PC-3 (cell line): Measurements from ENCODE around the gene ARL4A. TPM values are rescaled to one million over a fixed set of nuclear protein-coding genes. Genes with fewer than 3 reads are reported as not detected.

Source experiments
- ATAC-seq: fragments of 200-7000 bp; cut with Tn5 transposase; 2 replicates; pipeline ENCODE4 v1.9.1; 2020; ENCODE audit warnings: mild to moderate bottlenecking, moderate library complexity
- BruUV-seq: library from RNA; stranded (reverse); fragments of 400-500 nt; replicated peaks from 2 replicates; lab custom pipeline; 2021; lab: Mats Ljungman, UMichigan
- CTCF ChIA-PET: fragments of 300-600 bp; sonication (Branson Sonifier 250); formaldehyde crosslinking; loops from one replicate; lab custom pipeline; 2022; ENCODE audit warnings: antibody characterized with exemption; lab: Charles Lee
- POLR2A ChIA-PET: fragments of 300-600 bp; sonication (Branson Sonifier 250); formaldehyde crosslinking; loops from one replicate; lab custom pipeline; 2022; ENCODE audit warnings: antibody characterized with exemption; ENCODE audit not compliant: unreplicated experiment; lab: Charles Lee
- DNase-seq: peaks from one replicate; pipeline ENCODE4 v3.0.0-alpha.2; 2015
- H2AFZ ChIP-seq: fragments of 300-600 bp; sonication (generic); 2 replicates; pipeline ENCODE4 v1.6.0; 2016; ENCODE audit warnings: antibody characterized with exemption, low read length
- H3F3A ChIP-seq: fragments of 300-600 bp; sonication (generic); one replicate; pipeline ENCODE4 v1.6.0; 2017; ENCODE audit warnings: antibody characterized with exemption, low read length, control low read depth, mild to moderate bottlenecking; ENCODE audit not compliant: unreplicated experiment
- H3K27ac ChIP-seq: fragments of 300-600 bp; sonication (generic); 2 replicates; pipeline ENCODE4 v1.5.1; 2016; ENCODE audit warnings: mild to moderate bottlenecking, low read length
- H3K27me3 ChIP-seq: fragments of 300-600 bp; sonication (generic); 2 replicates; pipeline ENCODE4 v1.6.1; 2016; ENCODE audit warnings: low read length, mixed read lengths
- H3K36me3 ChIP-seq: fragments of 300-600 bp; sonication (generic); 2 replicates; pipeline ENCODE4 v1.6.1; 2016; ENCODE audit warnings: low read depth, mixed run types, low read length, mixed read lengths
- H3K4me1 ChIP-seq: fragments of 300-600 bp; sonication (generic); 2 replicates; pipeline ENCODE4 v1.5.1; 2016; ENCODE audit warnings: low read length; ENCODE audit not compliant: insufficient read depth
- H3K4me2 ChIP-seq: fragments of 300-600 bp; sonication (generic); 2 replicates; pipeline ENCODE4 v1.6.0; 2016; ENCODE audit warnings: low read length
- H3K4me3 ChIP-seq: fragments of 300-600 bp; sonication (generic); 2 replicates; pipeline ENCODE4 v1.5.1; 2016; ENCODE audit warnings: mild to moderate bottlenecking, low read length, mixed read lengths
- H3K79me2 ChIP-seq: fragments of 300-600 bp; sonication (generic); 2 replicates; pipeline ENCODE4 v1.6.1; 2017; ENCODE audit warnings: low read length, mixed read lengths
- H3K9ac ChIP-seq: fragments of 300-600 bp; sonication (generic); 2 replicates; pipeline ENCODE4 v1.6.0; 2016; ENCODE audit warnings: mild to moderate bottlenecking, low read length
- H3K9me2 ChIP-seq: fragments of 300-600 bp; sonication (generic); replicated peaks from 2 replicates; pipeline ENCODE4 v1.6.1; 2016; ENCODE audit warnings: mixed run types, low read length, mixed read lengths
- H3K9me3 ChIP-seq: fragments of 300-600 bp; sonication (generic); 2 replicates; pipeline ENCODE4 v1.6.1; 2016; ENCODE audit warnings: low read length, mixed read lengths
- H4K20me1 ChIP-seq: fragments of 300-600 bp; sonication (generic); 2 replicates; pipeline ENCODE4 v1.6.1; 2016; ENCODE audit warnings: low read length, mixed read lengths
- EZH2 ChIP-seq: fragments of 300-600 bp; sonication (generic); IDR thresholded peaks from one replicate; pipeline ENCODE4 v1.6.1; 2017; ENCODE audit warnings: antibody characterized with exemption, mild to moderate bottlenecking, low read length; ENCODE audit not compliant: unreplicated experiment
- EZH2phosphoT487 ChIP-seq: fragments of 300-600 bp; sonication (generic); IDR thresholded peaks from 2 replicates; pipeline ENCODE4 v1.6.1; 2018; ENCODE audit warnings: mild to moderate bottlenecking, antibody characterized with exemption, low read length, borderline replicate concordance
- intact Hi-C: fragments of 100-400 bp; cut with micrococcal nuclease; formaldehyde crosslinking; loops from 2 replicates; pipeline ENCODE4 v1.9.0; 2023
- total RNA-seq: library from RNA; depleted of rRNA; stranded (reverse); fragments of >200 nt; gene quantifications from 2 replicates; pipeline ENCODE4 v1.2.3, GENCODE V29; 2014
- TF ChIP-seq, protein P1 (sequence below): fragments of 300-600 bp; sonication (generic); conservative IDR thresholded peaks from 2 replicates; pipeline ENCODE4 v1.5.1; 2017; ENCODE audit warnings: antibody characterized with exemption, low read depth, mild to moderate bottlenecking, low read length

Gene ARL4A
- total RNA-seq, 1 experiment from 2014 or later = 23.7 TPM

DNA sequence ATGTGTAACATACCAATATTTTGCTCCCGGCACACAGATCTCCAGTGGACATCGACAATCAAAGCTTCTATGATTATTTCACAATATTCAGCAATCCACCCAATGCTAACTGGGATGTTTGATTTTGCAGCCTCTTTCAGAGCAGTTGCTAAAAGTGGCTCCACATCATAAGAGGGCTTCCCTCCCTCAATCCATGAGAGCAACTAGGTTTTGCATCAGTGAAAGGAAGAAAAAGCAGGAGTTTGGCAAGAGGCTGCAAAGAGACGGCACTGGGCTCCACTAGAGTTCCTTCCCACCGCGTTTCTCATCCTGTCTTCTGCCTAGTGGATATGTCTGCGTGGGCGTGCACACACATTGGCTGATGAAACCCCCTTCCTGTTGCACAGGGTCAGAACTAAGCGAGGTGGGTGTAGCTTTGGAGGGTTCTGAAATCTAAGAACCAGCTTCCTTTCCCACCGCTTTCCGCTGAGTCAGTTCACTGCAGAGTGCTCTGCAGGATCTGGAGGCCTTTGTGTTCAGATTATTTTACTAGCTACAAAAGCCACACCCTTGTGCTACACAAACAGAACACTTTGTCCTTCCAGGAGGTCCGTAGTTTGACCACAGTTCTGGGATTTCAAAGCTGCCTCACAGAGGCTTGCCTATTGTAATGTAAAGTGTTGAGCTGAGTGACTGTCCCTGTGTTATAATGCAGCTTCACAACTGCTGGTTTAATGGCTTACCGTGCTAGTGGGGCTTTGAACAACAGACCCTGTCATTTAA is 28.1 kb downstream of the ARL4A start:
- ChIA-PET CTCF (interaction anchor here (0.6 to 1.1 kb wide), 2 partner anchors 25 to 29 kb away, joined by 7 read pairs; no protein-coding TSS in a partner anchor), POLR2A (interaction anchor here (0.5 to 1.2 kb wide), 7 partner anchors 9 to 386 kb away, joined by 3 to 6 read pairs (median 4); partner anchors contain the start of gene ARL4A)
- Histone ChIP-seq H3K36me3 (no peaks in the 10 kb centered on the region), H4K20me1 (no peaks in the 10 kb centered on the region), H3K27me3 (no peaks in the 10 kb centered on the region), H2AFZ (peak overlapping the region; percentile 52; the same call in 1 of the 2 replicates), H3K9me2 (no peaks in the 10 kb centered on the region), H3K4me3 (peak overlapping the region; percentile 55), H3K79me2 (no peaks in the 10 kb centered on the region), H3K4me2 (peak overlapping the region; percentile 81), H3F3A (no peaks in the 10 kb centered on the region), H3K4me1 (peaks cover 74% of the 10 kb centered on the region), H3K27ac (peak overlapping the region; percentile 93), H3K9ac (peak overlapping the region; percentile 75), H3K9me3 (no peaks in the 10 kb centered on the region)
- intact Hi-C loops = loop anchor here (2.0 kb wide), 2 partner anchors 53 to 111 kb away; no protein-coding TSS in a partner anchor
- ATAC-seq (peak; percentile 89), DNase-seq (peak; percentile 97)
- TF ChIP-seq EZH2 (no peak), EZH2phosphoT487 (no peak)
- TF ChIP-seq, protein P1, sequence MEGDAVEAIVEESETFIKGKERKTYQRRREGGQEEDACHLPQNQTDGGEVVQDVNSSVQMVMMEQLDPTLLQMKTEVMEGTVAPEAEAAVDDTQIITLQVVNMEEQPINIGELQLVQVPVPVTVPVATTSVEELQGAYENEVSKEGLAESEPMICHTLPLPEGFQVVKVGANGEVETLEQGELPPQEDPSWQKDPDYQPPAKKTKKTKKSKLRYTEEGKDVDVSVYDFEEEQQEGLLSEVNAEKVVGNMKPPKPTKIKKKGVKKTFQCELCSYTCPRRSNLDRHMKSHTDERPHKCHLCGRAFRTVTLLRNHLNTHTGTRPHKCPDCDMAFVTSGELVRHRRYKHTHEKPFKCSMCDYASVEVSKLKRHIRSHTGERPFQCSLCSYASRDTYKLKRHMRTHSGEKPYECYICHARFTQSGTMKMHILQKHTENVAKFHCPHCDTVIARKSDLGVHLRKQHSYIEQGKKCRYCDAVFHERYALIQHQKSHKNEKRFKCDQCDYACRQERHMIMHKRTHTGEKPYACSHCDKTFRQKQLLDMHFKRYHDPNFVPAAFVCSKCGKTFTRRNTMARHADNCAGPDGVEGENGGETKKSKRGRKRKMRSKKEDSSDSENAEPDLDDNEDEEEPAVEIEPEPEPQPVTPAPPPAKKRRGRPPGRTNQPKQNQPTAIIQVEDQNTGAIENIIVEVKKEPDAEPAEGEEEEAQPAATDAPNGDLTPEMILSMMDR = no peak
- no TSS peak for BruUV-seq

DNA sequence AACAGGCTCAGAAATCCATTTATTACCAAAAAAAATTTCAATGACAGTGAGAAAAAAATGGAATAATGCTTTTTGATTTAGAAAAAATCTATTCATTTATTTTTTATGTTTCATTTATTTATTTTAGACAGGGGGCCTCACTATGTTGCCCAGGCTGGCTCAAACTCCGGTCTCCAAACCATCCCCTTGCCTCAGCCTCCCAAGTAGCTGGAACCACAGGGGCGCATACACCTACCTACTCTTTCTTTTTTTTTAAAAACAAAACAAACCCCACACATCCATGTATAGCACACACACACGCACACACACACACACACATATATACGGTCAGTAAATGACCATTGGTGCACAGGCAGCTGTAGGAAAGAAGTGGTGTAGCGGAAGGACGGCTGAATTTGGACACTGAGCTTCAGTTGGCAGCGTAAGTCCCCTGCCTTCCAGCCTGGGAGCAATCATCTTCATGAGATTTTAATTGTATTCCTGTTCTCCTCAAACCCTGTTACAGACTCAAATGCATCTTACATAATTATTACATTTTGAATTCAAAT is 28.8 kb downstream of the ARL4A start:
- peak overlapping the region; percentile 71 for H3K9ac ChIP-seq
- no peaks in the 10 kb centered on the region for H3K27me3 ChIP-seq
- TF ChIP-seq, protein P1 = no peak
- TF ChIP-seq EZH2 = no peak
- no peak for TF ChIP-seq EZH2phosphoT487
- ChIA-PET CTCF (interaction anchor here (0.6 to 1.1 kb wide), 2 partner anchors 26 to 30 kb away, joined by 7 read pairs; no protein-coding TSS in a partner anchor), POLR2A (interaction anchor here (0.5 to 1.2 kb wide), 6 partner anchors 10 to 386 kb away, joined by 3 to 6 read pairs (median 4); partner anchors contain the start of gene ARL4A)
- H3K9me3 ChIP-seq = no peaks in the 10 kb centered on the region
- peak overlapping the region; percentile 81 for H3K4me2 ChIP-seq
- ATAC-seq (no peak), DNase-seq (no peak)
- TSS peak; percentile 95 for BruUV-seq
- intact Hi-C loops = no loop called here
- no peaks in the 10 kb centered on the region for H3F3A ChIP-seq
- H2AFZ ChIP-seq = no peak overlapping the region
- no peaks in the 10 kb centered on the region for H4K20me1 ChIP-seq
- H3K27ac ChIP-seq = peak overlapping the region; percentile 93
- no peaks in the 10 kb centered on the region for H3K79me2 ChIP-seq
- H3K9me2 ChIP-seq = no peaks in the 10 kb centered on the region
- no peaks in the 10 kb centered on the region for H3K36me3 ChIP-seq
- peaks cover 75% of the 10 kb centered on the region for H3K4me1 ChIP-seq
- no peak overlapping the region for H3K4me3 ChIP-seq
